DMS 273 treated with DMSO at 0.1 percent for 48 hours (cell line): ENCODE data around the gene PTPN13.

Experiments
- DNase-seq: peaks from one replicate; lab custom pipeline; 2025; lab: John Stamatoyannopoulos, UW

PTPN13 gene

DNA sequence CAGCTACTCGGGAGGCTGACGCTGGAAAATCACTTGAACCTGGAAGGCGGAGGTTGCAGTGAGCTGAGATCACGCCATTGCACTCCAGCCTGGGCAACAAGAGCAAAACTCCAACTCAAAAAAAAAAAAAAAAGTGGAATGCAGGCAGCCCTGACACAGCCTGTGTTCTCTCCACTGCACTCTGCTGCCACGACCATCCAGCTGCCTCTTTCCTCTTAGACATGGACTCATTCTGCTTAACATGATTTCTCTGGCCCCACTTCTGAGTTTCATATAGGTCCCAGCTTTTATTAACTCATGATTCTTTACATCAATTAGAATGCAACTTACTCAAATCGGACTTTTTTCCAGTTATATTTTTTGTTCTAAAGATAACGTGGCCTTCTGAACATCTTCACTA is 225.4 kb downstream of the PTPN13 start:
- no peak for DNase-seq

DNA sequence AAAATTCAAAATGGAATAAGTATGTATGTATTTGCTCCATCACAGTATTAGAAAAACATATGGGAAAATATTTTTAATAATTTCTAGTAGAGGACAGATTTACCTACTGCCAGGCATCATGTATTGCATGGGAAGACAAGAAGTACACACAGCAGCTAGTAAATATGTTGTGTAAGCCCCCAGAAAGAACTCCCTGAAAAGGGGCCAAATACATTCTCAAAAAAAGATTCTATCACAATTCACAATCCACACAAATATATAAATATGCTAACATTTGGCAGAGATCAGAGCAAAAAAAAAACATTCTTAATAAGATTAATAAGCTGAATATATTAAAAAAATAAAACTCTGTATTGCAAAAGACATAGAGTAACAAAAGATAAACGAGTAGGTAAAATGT is 227.0 kb downstream of the PTPN13 start:
- no peak for DNase-seq

DNA sequence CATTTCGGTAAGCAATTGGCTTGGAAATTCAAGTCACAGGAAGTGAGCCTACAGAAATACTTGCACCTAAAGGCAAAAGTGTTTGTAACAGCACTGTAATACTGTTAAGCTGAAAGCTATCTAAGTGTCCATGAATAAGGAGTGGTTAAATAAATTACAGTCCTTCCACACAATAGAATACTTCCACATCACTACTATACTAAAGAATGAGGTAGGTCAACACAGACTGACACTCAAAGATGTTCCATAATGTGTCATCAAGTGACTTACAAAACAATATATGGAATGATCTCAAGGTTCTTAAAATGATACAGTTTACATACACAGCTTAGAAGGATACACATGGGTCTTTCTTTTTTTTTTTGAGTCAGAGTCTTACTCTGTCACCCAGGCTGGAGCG is 228.0 kb downstream of the PTPN13 start:
- no peak for DNase-seq

DNA sequence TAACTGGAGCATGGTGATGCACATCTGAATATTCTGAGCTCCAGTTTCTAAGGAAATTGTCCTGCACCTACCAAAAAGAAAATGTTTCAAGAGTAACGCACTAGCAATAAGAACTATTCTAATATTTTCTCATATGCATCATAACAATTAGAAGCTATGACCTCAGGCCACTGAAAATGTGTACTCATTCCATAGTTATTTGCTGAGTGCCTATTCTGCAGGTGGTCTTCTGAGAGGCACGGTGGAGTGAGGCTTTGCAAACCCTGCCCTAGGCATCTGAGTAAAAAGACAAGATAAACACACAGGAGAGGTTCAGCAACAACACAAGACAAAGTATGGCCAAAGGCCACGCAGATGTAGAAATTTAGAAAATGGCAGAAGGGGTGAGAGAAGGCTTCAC is 231.4 kb downstream of the PTPN13 start:
- no peak for DNase-seq

DNA sequence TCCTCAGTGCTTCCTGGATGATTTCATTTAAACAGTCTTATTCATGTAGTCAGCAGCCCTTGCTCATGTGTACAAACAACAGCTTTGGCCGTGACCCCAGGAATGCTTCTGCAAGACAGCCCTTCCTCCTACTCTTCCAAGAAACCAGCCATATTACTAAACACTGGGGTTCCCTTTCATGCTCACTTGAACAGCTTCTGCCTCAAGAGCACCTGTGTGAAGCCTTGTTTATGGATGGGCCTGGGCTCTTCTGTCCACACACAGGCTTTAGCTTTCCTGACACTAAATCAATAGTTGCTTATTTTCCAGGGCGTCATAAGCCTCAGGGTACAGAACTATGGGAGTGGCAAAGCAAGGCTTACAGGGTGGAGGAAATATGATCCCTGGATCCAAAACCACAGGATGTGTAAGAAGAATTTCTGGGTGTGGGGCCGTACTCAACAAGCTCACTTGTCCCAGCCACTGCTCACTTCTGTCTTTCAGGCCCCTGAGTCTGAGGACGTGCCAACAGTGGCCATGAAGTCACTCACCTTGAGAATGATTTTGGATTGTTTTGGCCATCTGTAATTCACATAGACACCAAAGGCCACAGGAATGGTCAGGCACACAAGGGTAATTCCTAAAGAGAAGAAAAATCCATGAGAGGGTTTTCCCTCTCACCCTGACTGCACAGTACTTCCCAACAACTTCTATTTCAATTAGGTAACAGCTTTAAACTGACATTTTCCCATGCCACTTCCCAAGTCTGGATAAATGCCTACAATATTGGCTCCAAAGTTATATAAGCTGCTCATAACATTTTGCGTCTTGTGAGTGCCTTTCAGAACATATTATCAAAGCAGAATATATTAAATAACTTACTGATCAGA is 237.4 kb downstream of the PTPN13 start:
- DNase-seq, result no peak

DNA sequence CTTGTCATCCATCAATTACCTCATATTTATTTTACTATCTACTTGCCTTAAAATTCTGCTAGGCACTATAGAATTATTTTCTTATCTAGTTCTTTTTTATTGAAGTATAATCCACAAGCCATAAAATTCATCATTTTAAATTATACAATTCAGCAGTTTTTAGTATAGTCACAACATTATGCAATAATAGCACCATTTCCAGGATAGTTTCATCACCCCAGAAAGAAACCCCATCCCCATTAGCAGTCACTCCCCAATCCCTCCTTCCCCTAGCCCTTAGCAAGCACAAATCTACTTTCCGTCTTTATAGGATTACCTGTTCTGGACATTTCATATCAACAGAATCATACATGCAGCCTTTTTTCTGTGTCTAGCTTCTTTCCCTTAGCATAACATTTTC is 239.5 kb downstream of the PTPN13 start:
- DNase-seq, result no peak

DNA sequence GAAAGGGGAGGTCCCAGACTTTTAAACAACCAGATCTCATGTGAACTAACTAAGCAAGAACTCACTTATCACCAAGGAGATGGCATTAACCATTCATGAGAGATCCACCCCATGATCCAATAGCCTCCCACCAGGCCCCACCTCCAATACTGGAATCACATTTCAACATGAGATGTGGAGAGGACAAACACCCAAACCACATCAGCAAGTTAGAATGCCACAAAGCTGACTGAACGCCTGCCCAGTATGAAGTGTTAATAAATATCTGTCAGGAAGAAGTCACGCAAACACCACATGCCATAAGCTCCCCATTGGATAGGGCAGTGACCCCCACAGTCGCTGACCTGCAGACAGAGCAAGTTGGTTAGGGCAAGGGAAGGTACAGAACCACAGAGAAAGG is 240.8 kb downstream of the PTPN13 start:
- no peak for DNase-seq

DNA sequence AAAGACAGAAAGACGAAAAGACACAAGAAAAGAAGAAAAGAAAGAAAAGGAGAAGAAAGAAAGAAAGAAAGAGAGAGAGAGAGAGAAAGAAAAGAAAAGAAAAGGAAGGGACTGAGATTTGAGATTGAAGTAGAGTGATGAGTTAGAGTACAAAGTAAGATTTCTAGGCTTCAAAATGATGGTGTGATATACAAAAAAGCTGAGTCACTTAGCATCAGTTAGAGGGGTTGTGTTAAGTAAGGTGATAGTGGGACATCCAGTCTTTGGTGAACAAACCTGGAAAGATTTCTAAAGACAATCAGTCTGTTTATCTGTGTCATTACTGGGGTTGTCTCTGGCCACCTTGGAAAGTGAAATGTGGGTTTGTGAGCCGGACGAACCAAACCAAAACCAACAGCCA is 241.6 kb downstream of the PTPN13 start:
- no peak for DNase-seq

DNA sequence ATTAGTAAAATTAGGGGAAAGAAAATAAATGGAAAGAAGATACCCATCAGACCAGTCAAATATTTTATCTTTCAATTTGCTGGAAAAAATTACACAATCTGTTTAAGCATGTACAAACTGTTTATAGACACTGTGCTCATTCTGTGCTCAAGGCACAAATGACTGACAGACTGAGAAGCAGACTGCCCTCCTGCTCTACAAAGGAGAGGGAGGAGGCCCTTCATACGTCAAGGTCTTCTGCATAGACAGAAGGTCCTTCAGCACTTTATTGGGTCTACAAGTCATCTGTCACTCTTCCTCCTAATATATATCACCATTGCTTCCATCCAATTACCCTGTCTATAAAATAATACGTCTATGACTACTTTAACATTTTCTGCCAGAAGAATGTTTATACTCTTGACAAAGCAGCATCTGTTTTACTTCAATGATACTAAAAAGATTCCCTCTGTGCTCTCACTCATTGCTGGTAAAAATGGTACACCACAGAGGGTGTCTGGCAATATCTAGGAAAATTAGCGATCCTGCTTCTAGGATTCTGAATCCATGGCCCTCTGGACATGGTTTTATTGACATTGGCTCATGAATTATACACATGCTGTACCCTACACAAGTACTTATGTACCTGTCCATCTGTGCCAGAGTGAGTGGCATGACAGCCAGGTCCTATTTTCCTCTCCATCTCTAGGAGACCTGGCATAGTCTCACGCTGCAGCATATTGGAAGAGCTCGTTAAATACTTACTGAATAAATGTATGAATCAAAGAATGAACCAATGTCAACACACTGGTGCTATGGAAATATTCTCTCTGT is 243.8 kb downstream of the PTPN13 start:
- DNase-seq, result no peak

DNA sequence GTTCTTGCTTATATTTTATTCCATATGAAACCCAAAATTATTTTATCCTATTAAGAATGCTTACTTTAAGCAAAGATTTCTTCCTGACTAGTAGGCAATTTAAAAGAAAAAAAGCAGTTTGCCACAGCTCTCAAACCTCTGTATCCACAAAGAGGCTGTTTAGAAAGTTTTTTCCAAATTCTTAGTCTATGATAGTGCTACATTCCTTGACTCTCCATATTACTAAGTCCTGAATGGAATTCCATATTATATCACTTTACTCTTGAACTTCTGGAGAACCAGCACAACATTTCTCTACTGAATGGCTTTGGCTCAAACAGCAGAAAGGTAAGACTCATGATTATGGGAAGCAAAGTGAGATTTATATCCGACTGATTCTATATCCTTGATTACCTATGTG is 246.7 kb downstream of the PTPN13 start:
- DNase-seq, result no peak

DNA sequence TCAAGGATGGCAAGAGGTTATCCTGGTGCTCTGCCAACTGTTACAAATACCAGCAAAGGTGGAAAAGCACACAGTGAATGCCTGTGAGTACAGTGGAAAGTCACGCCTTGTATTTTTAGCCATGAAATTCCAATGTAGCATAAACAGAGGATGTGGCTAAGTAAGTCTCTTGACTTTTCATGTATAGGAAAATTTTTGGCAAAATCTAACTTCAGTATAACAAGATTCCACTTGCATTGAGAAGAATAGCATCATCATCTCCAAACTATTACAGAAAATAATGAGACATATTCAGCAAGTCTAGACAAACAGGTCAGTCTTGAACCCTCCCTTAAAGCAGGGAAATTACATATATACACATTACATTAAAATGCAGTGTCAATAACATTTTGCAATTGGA is 247.2 kb downstream of the PTPN13 start:
- no peak for DNase-seq

DNA sequence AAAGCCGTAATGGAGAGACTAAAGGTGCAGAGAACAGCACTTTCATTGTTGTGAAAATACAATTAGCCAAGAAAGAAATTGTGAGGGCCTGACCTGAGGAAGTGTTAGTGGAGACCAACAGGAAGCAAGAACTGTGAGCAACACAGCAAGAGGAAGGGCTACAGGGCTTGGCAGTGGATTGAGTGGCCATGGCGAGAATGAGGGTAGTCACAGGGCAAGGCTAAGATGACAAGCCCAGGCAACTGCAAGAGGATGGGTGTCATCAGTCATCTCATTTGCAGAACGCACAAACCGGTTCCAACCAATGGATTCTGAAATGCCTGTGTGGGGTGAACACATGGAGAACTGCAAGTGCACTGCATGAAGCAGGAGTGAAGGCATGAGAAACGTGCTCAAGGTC is 251.5 kb downstream of the PTPN13 start:
- DNase-seq, result no peak

DNA sequence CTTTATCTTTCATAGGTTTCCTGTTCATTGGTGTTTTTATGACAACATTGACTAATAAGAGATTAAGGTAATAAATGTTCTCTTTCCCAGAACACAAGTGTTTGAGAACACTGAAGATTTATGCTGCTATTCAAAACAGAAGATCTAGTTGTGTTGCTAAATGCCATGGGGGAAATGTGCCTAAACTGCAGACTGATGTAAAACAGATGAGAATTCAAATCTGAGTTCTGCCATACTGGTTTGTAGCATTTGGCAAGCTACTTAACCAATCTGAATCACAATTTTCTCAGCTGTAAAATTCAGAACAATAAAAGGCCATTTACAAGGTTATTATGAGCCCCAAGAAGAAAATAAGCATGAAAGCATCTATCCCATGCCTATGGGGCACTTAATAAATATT is 252.8 kb downstream of the PTPN13 start:
- DNase-seq, result no peak

DNA sequence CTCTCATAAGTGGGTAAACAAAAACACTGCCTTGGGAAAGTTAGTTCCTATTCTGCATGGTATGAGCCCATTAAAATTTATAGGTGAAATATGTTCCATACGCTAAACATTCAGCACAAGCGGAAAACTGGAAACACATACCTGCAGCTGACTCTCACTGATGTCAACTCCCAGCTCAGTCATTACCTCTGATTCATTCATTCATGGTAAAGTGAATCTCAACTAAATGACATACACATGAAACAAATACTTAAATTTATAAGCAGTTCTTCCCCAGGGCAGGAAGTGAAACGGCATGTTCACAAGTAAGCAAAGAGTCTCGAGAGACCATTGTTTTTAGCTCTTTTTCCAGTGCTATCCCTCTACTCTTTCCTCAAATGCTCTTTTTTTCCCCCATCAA is 253.5 kb downstream of the PTPN13 start:
- no peak for DNase-seq

DNA sequence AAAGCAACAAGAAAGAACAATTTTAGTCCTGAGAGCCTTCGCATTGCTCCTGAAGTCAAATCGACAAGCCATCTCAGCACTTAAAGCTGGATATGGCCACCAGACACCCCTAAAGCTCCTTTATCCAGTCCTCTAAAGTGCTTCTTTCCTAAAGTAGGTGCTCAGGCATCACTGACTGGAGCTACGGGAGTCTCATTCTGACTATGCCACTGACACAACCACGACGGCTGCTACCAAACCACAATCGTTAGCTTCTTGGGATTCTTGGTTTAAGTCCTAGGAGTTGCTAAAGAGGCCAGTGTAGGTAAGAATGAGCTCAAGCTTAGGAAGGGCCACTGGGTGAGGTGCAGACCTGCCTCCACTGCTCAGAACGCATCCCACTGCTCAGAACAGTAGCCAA is 254.0 kb downstream of the PTPN13 start:
- DNase-seq, result no peak

DNA sequence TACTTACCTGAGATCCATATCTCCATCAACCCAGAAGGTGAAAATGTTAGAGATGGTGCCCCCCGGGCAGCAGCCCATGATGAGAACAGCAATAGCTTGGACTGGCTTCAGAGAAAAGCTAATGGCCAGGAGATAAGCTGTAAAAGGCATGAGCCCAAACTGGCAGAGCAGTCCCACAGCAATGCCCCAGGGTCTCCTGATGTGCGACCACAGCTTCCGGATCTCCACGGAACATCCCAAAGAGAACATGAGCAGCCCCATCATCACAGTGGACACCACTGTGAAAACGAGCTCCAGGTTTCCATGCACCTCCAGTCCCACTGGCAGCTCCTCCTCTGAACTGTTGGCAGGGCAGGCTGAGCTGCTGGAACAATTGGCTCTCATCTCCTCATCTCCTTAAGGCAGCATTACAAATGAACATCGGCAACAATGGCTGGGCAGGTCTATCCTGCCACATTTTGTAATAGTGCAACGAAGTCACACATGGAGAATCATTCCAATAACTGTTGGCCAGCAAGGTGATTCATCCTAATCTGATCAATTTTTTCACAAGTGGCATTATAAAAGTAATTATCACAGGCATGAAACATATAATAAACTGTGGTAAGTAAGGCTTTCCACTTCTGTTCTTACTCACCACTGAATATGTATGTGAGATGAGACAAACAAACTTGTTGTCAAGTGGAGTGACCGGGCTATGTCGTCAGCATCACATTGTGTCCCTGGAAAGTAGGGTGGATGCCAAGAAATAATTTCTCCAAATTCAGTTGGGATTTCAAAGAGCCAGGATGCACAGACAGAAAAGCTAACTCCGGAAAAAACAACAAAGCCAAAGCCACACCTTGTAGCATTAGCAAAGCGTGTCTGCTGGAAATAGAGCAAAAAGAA is 254.9 kb downstream of the PTPN13 start, which contains the start of gene SLC10A6:
TSS of gene SLC10A6 (minus strand) at position 653 of the 888 bp plus-strand sequence. CDS start at position 384, 269 bp downstream.
- DNase-seq, result no peak

DNA sequence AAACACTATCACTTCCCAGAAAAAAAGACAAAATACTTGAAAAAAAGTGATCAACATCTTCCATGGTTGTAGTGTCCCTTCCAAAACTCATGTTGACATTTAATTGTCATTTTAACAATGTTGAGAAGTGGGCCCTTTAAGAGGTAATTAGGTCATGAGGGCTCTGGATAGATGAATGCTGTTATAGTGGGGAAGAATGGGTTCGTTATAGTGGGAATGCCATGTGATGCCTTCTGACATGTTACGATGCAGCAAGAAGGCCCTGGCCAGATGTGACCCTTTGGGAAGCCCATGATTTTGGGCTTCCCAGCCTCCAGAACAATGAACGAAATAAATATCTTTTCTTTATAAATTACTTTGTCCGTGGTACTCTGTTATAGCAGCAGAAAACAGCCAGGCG is 259.1 kb downstream of the PTPN13 start:
- no peak for DNase-seq

DNA sequence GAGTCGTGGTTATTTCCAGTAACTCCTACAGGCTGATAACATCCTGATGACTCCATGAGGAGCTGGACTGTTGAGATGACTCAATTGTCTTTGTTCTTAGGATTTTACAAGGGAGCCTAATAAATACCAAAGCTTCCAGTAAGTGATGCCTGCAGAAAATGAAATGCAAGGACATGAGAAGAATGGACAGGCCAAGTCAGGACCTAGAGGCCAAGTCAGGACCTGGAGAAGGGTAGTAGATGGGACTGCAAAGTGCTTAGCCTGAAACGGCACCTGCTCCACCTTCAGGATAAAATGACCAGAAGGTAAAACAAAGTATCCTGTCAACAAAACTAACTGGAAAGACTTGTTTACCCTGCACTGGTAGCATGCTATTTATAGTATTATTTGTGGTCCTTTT is 261.5 kb downstream of the PTPN13 start:
- DNase-seq, result no peak

DNA sequence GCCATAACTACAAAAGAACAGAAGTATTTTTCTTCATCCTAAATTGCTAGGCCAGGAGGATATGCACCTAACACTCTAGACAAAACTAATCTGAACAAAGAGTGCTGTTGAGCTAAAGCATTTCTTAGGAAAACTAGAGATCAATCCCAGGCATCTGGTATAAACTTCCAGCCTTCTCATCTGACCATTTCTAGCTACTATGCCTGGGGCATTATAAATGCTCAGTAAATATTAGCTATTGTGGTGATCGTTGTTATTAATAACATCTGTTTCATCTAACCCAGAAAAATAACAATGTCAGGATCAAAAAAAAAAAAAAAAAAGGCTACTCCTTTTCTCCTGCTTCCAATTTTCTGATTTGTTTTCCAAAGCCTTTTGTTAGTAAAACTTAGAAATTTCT is 262.8 kb downstream of the PTPN13 start:
- DNase-seq, result no peak

DNA sequence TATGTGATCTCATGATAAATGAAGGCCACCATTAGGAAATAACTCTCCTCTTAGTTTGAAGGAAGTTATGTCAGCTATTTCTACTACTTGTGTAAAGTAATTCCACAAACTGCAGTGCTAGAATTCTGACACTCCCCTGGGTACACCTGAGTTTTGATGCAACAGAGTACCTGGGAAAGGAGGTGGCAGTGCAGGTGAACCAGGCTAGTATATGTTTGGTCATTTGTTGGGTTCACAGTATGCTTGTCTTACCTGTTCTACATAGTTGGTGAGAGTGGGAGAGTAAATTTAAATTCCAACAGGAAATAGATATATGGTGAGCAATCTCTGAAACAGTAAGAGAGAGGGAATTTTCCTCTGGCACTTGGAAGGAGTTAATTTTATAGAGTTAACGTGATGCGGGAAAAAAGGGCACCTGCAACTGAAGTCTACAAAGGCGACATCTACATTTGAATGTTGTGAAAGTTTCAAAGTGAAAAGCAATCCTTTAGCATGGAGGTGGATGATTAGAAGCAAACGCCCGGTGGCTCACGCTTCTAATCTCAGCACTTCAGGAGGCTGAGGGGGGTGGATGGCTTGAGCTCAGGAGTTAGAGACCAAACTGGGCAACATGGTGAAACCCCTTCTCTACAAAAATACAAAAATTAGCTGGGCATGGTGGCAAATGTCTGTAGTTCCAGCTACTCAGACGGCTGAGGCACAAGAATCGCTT is 263.4 kb downstream of the PTPN13 start:
- DNase-seq, result no peak
